ENCODE measurements around the gene XYLT1. TPM values are rescaled to one million over a fixed set of nuclear protein-coding genes. Genes with fewer than 3 reads are reported as not detected.

XYLT1 gene
- total RNA-seq, 1 experiment from 2014 or later = 1.7 TPM

- TF ChIP-seq EZH2 (IDR thresholded peaks at IDR 0.05; ENCODE audit: low read depth) = no peak
- TF ChIP-seq, protein P1, sequence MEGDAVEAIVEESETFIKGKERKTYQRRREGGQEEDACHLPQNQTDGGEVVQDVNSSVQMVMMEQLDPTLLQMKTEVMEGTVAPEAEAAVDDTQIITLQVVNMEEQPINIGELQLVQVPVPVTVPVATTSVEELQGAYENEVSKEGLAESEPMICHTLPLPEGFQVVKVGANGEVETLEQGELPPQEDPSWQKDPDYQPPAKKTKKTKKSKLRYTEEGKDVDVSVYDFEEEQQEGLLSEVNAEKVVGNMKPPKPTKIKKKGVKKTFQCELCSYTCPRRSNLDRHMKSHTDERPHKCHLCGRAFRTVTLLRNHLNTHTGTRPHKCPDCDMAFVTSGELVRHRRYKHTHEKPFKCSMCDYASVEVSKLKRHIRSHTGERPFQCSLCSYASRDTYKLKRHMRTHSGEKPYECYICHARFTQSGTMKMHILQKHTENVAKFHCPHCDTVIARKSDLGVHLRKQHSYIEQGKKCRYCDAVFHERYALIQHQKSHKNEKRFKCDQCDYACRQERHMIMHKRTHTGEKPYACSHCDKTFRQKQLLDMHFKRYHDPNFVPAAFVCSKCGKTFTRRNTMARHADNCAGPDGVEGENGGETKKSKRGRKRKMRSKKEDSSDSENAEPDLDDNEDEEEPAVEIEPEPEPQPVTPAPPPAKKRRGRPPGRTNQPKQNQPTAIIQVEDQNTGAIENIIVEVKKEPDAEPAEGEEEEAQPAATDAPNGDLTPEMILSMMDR (conservative IDR thresholded peaks at IDR 0.05) = no peak
- Histone ChIP-seq H3K4me2 (no peak overlapping the region), H3K4me3 (no peak overlapping the region), H3K27ac (no peak overlapping the region), H3K4me1 (replicated peaks; ENCODE audit: insufficient read depth) (no peaks in the 10 kb centered on the region), H3K36me3 (ENCODE audit: low read depth) (no peaks in the 10 kb centered on the region), H3K79me2 (ENCODE audit: low read depth) (no peaks in the 10 kb centered on the region), H3K27me3 (ENCODE audit: insufficient read depth, low read depth) (peaks cover 15% of the 10 kb centered on the region; the same call in 1 of the 2 replicates), H2AFZ (no peak overlapping the region), H3K9me2 (ENCODE audit: insufficient read depth) (no peaks in the 10 kb centered on the region), H4K20me1 (ENCODE audit: insufficient read depth) (no peaks in the 10 kb centered on the region), H3F3A (ENCODE audit: insufficient read depth, low read depth) (no peaks in the 10 kb centered on the region), H3K9me3 (ENCODE audit: insufficient read depth, low read depth) (no peaks in the 10 kb centered on the region)
- DNase-seq = no peak
- CTCF ChIA-PET = no interaction called here
- POLR2A ChIA-PET (ENCODE audit: unreplicated experiment) = no interaction called here
- no TSS peak for BruUV-seq (replicated peaks)
- intact Hi-C loops (cut with micrococcal nuclease; ENCODE audit: unreplicated experiment) = no loop called here
Observed at GRCh38 chr16:17170435-17170834, 300.3 kb downstream of the XYLT1 start.

GRCh38 chr16:17168181-17168580, 302.6 kb downstream of the XYLT1 start:
- peaks cover 15% of the 10 kb centered on the region; the same call in 1 of the 2 replicates for H3K27me3 ChIP-seq (ENCODE audit: insufficient read depth, low read depth)
- intact Hi-C loops (cut with micrococcal nuclease; ENCODE audit: unreplicated experiment) = no loop called here
- no peaks in the 10 kb centered on the region for H4K20me1 ChIP-seq (ENCODE audit: insufficient read depth)
- no peaks in the 10 kb centered on the region for H3K36me3 ChIP-seq (ENCODE audit: low read depth)
- H3K9me2 ChIP-seq (ENCODE audit: insufficient read depth) = no peaks in the 10 kb centered on the region
- no peaks in the 10 kb centered on the region for H3K9me3 ChIP-seq (ENCODE audit: insufficient read depth, low read depth)
- BruUV-seq (replicated peaks) = no TSS peak
- TF ChIP-seq, protein P1 (conservative IDR thresholded peaks at IDR 0.05) = no peak
- TF ChIP-seq EZH2 (IDR thresholded peaks at IDR 0.05; ENCODE audit: low read depth) = no peak
- no peaks in the 10 kb centered on the region for H3F3A ChIP-seq (ENCODE audit: insufficient read depth, low read depth)
- H3K79me2 ChIP-seq (ENCODE audit: low read depth) = no peaks in the 10 kb centered on the region
- no peak overlapping the region for H3K4me3 ChIP-seq
- DNase-seq = no peak
- H2AFZ ChIP-seq = no peak overlapping the region
- ChIA-PET POLR2A (ENCODE audit: unreplicated experiment) (no interaction called here), CTCF (no interaction called here)
- H3K4me1 ChIP-seq (replicated peaks; ENCODE audit: insufficient read depth) = no peaks in the 10 kb centered on the region
- no peak overlapping the region for H3K27ac ChIP-seq
- no peak overlapping the region for H3K4me2 ChIP-seq

DNA sequence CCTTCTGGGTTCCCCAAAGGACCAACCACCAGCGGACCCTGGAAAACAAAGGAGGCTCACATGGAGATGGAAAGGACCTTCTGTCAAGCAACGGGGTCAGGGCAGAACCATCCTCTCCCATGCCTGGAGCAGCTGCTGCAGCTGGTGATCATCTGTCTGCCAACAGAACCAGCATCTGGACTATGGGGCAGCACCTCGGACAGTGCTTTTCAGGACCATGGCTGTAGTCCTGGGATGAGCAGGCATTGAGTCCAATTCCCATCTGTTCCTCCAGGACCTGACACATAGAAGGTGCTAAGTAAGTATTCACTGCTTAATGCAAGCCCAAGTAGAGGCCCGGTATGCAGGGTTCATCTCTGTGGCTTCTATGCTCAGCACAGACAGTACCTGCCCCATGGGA, 304.7 kb downstream of the XYLT1 start:
- H3F3A ChIP-seq (ENCODE audit: insufficient read depth, low read depth) = no peaks in the 10 kb centered on the region
- H3K27ac ChIP-seq = no peak overlapping the region
- no peak overlapping the region for H3K4me2 ChIP-seq
- no peaks in the 10 kb centered on the region for H3K9me2 ChIP-seq (ENCODE audit: insufficient read depth)
- POLR2A ChIA-PET (ENCODE audit: unreplicated experiment) = no interaction called here
- no peaks in the 10 kb centered on the region for H3K9me3 ChIP-seq (ENCODE audit: insufficient read depth, low read depth)
- intact Hi-C loops (cut with micrococcal nuclease; ENCODE audit: unreplicated experiment) = no loop called here
- no TSS peak for BruUV-seq (replicated peaks)
- no peaks in the 10 kb centered on the region for H3K79me2 ChIP-seq (ENCODE audit: low read depth)
- no peaks in the 10 kb centered on the region for H4K20me1 ChIP-seq (ENCODE audit: insufficient read depth)
- DNase-seq = no peak
- peaks cover 18% of the 10 kb centered on the region; the same call in 1 of the 2 replicates for H3K27me3 ChIP-seq (ENCODE audit: insufficient read depth, low read depth)
- CTCF ChIA-PET = no interaction called here
- no peak for TF ChIP-seq EZH2 (IDR thresholded peaks at IDR 0.05; ENCODE audit: low read depth)
- TF ChIP-seq, protein P1 (conservative IDR thresholded peaks at IDR 0.05) = no peak
- no peak overlapping the region for H3K4me3 ChIP-seq
- no peaks in the 10 kb centered on the region for H3K4me1 ChIP-seq (replicated peaks; ENCODE audit: insufficient read depth)
- no peak overlapping the region for H2AFZ ChIP-seq
- H3K36me3 ChIP-seq (ENCODE audit: low read depth) = no peaks in the 10 kb centered on the region

Measured in PC-9 (cell line).